ENCODE results near the gene ZBTB16.
A peak's percentile ranks its signal among the peaks of the same experiment; 100 is the strongest.

DNA sequence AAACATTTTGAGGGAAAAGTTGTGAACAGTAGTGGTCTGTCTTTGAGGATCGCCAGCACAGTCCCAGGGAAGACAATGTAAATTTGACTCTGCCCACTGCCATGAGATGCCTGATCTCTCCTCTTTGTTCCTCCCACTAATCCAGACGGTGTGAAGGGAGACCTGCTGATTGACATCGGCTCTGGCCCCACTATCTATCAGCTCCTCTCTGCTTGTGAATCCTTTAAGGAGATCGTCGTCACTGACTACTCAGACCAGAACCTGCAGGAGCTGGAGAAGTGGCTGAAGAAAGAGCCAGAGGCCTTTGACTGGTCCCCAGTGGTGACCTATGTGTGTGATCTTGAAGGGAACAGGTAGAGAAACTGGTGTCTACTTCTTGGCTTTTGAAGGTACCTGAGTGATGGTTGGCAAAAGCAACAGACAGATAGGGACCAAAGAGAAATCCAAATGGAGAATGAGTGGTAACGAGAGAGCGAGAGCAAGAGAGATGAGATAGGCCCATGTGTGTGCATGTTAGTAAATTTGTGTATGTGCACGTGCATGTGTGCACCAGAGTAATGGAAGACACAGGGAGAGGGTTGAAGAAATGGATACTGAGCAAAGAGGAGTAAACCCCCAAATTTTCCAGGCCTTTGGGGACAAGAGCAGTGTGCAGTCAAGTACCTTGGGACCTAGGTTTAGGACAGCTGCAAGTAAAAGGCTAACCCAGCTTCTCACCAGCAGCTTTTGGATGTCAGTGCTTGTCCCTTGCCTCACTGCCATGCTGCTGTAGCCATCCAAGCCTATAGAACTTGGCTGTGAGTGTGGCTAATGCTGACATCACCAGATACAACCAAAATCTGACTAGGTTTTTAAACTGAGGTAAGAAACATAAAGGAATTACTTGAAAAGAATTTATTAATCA, 238.5 kb downstream of the ZBTB16 start:
- TF ChIP-seq EZH2 (IDR thresholded peaks at IDR 0.05; ENCODE audit: borderline replicate concordance, low read depth, low read length, severe bottlenecking) (no peak), GATA2 (IDR thresholded peaks at IDR 0.05; ENCODE audit: insufficient read depth, insufficient read length, low read depth, low read length) (no peak), POLR2A (IDR thresholded peaks at IDR 0.05; ENCODE audit: low read depth, low read length) (no peak), POLR2AphosphoS5 (IDR thresholded peaks at IDR 0.05; ENCODE audit: insufficient read depth, low read depth, low read length) (no peak), MYC (IDR thresholded peaks at IDR 0.05; ENCODE audit: low read depth, low read length) (no peak), JUN (IDR thresholded peaks at IDR 0.05; ENCODE audit: borderline replicate concordance, insufficient read depth, insufficient read length, low read depth) (no peak), FOS (IDR thresholded peaks at IDR 0.05; ENCODE audit: borderline replicate concordance, insufficient read depth, low read length) (no peak)
- TF ChIP-seq, protein P1, sequence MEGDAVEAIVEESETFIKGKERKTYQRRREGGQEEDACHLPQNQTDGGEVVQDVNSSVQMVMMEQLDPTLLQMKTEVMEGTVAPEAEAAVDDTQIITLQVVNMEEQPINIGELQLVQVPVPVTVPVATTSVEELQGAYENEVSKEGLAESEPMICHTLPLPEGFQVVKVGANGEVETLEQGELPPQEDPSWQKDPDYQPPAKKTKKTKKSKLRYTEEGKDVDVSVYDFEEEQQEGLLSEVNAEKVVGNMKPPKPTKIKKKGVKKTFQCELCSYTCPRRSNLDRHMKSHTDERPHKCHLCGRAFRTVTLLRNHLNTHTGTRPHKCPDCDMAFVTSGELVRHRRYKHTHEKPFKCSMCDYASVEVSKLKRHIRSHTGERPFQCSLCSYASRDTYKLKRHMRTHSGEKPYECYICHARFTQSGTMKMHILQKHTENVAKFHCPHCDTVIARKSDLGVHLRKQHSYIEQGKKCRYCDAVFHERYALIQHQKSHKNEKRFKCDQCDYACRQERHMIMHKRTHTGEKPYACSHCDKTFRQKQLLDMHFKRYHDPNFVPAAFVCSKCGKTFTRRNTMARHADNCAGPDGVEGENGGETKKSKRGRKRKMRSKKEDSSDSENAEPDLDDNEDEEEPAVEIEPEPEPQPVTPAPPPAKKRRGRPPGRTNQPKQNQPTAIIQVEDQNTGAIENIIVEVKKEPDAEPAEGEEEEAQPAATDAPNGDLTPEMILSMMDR (IDR thresholded peaks at IDR 0.05; ENCODE audit: extremely low read depth in 1 of 2, insufficient read depth in 1 of 2, low read depth in 1 of 2, low read length in 2 of 2) = no peak
- TF ChIP-seq, protein P2, sequence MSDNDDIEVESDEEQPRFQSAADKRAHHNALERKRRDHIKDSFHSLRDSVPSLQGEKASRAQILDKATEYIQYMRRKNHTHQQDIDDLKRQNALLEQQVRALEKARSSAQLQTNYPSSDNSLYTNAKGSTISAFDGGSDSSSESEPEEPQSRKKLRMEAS (IDR thresholded peaks at IDR 0.05; ENCODE audit: insufficient read depth, insufficient read length) = peak; percentile 51

Data from endothelial cell of umbilical vein (primary cell).